ENCODE results near the gene SND1. TPM values are rescaled to one million over a fixed set of nuclear protein-coding genes. Genes with fewer than 3 reads are reported as not detected.

Gene SND1
- total and polyA plus RNA-seq, 2 donors (not counting 3 experiments of a cell fraction or from before 2014, with no cell fraction given) = 116 to 249 TPM

DNA sequence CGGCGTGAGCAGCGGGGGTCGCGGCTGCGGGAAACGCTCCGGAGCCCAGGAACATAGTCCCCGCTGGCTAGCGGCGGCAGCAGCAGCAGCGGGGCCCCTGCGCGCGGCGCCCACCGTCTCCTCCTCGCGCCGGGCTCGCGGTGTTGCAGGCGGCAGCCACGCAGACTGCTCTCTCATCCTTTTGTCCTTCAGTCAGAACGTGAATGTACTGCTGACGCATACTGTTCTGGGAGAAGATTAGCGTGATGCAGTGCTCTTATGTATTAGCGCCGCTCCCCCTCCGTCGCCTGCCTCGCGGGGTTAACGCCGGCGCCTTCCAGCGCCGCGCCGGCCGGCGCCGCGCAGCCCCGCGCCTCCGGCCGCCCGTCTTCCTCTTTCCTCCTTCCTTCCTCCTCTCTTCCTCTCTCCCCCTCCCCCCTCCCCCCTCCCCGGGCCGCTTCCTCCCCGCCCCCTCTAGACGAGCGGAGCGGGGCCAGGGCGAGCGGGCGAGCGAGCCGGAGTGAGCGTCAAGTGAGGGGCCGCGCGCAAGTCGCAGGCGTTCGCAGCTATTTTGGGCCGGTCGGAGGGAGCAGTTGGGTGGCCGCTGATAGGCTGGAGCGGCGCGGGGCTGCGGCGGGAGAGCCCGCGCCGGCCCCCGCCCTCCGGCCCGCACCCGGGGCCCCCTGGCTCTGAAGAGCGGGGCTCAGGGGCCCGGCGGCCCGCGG lies 380.1 kb downstream of the SND1 start:
- intact Hi-C loops (cut with micrococcal nuclease) (loop anchor here (1.0 to 10.0 kb wide), 3 partner anchors 100 to 447 kb away; partner anchors contain the start of genes ARF5 and GCC1), dilution Hi-C loops (cut with MboI; ENCODE audit: extremely low pct_ligation_motif_present, low sequenced_read_pairs) (no loop called here)
- CTCF ChIA-PET = interaction anchor here (0.6 to 2.7 kb wide), 5 partner anchors 14 to 1269 kb away, joined by 4 to 13 read pairs (median 5); no protein-coding TSS in a partner anchor
- peak overlapping the region in 2 of 3 experiments; percentile 8 to 45 for H3K4me3 ChIP-seq (replicated peaks in 1 of 3; ENCODE audit: insufficient read depth in 1 of 3, low read depth in 1 of 3, low read length in 3 of 3)
- H2AFZ ChIP-seq (ENCODE audit: low read depth, low read length) = no peak overlapping the region
- H3K4me2 ChIP-seq (ENCODE audit: insufficient read depth, low read length) = peak overlapping the region; percentile 40
- DNase-seq (ENCODE audit: low read depth, low spot score) = peak; percentile 85
- H3K27ac ChIP-seq (ENCODE audit: insufficient read depth, low read depth, low read length) = no peak overlapping the region
- POLR2A ChIA-PET = no interaction called here
- no peaks in the 10 kb centered on the region for H3K27me3 ChIP-seq (ENCODE audit: control insufficient read depth in 2 of 2, insufficient read depth in 2 of 2, low read length in 2 of 2)
- no TSS peak for BruUV-seq (replicated peaks)
- peaks cover 6% of the 10 kb centered on the region for H3K4me1 ChIP-seq (ENCODE audit: control insufficient read depth, extremely low read depth, insufficient read depth, low read length)
- H3K9ac ChIP-seq (replicated peaks; ENCODE audit: extremely low read depth, insufficient read depth, low read length) = peak overlapping the region; percentile 15
- no peaks in the 10 kb centered on the region for H3K79me2 ChIP-seq (ENCODE audit: control insufficient read depth, insufficient read depth, low read length)
- H4K20me1 ChIP-seq (replicated peaks; ENCODE audit: control insufficient read depth, extremely low read depth, insufficient read depth, low read length) = peaks cover 4% of the 10 kb centered on the region
- TF ChIP-seq POLR2AphosphoS5 (IDR thresholded peaks at IDR 0.05; ENCODE audit: insufficient read depth, low read depth, low read length) (peak; percentile 36), FOS (IDR thresholded peaks at IDR 0.05; ENCODE audit: borderline replicate concordance, insufficient read depth, low read length) (peak; percentile 19), EZH2 (IDR thresholded peaks at IDR 0.05; ENCODE audit: borderline replicate concordance, low read depth, low read length, severe bottlenecking) (no peak)
- TF ChIP-seq, protein P1, sequence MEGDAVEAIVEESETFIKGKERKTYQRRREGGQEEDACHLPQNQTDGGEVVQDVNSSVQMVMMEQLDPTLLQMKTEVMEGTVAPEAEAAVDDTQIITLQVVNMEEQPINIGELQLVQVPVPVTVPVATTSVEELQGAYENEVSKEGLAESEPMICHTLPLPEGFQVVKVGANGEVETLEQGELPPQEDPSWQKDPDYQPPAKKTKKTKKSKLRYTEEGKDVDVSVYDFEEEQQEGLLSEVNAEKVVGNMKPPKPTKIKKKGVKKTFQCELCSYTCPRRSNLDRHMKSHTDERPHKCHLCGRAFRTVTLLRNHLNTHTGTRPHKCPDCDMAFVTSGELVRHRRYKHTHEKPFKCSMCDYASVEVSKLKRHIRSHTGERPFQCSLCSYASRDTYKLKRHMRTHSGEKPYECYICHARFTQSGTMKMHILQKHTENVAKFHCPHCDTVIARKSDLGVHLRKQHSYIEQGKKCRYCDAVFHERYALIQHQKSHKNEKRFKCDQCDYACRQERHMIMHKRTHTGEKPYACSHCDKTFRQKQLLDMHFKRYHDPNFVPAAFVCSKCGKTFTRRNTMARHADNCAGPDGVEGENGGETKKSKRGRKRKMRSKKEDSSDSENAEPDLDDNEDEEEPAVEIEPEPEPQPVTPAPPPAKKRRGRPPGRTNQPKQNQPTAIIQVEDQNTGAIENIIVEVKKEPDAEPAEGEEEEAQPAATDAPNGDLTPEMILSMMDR (IDR thresholded peaks at IDR 0.05; ENCODE audit: extremely low read depth in 1 of 2, insufficient read depth in 1 of 2, low read depth in 1 of 2, low read length in 2 of 2) = peak; percentile 16 to 37
- H3K9me3 ChIP-seq (replicated peaks; ENCODE audit: control insufficient read depth, insufficient read depth, low read length) = no peaks in the 10 kb centered on the region
- H3K9me1 ChIP-seq (replicated peaks; ENCODE audit: control insufficient read depth, extremely low read depth, insufficient read depth, low read length) = no peaks in the 10 kb centered on the region
- no peaks in the 10 kb centered on the region for H3K36me3 ChIP-seq (ENCODE audit: control insufficient read depth in 2 of 2, extremely low read depth in 1 of 2, insufficient read depth in 2 of 2, low read length in 2 of 2)
- peak; percentile 89 for FAIRE-seq

Measured in endothelial cell of umbilical vein (primary cell).